WTC11 (cell line): ENCODE data around the gene PPP1R1A.

Source experiments
- CBFB ChIP-seq: sonication (generic); formaldehyde crosslinking; IDR thresholded peaks from 2 replicates; pipeline ENCODE4 v1.8.1; 2022; ENCODE audit warnings: mild to moderate bottlenecking, low read depth, missing genetic modification reagents
- CTCF ChIP-seq: fragments of 200-600 bp; IDR thresholded peaks from 2 replicates; pipeline ENCODE4 v1.8.0; 2022; ENCODE audit warnings: antibody characterized with exemption
- E2F4 ChIP-seq: sonication (generic); formaldehyde crosslinking; IDR thresholded peaks from 2 replicates; pipeline ENCODE4 v1.8.1; 2022; ENCODE audit warnings: low read depth, mild to moderate bottlenecking, moderate library complexity, missing genetic modification reagents, borderline replicate concordance
- NFYB ChIP-seq: sonication (generic); formaldehyde crosslinking; conservative IDR thresholded peaks from 2 replicates; pipeline ENCODE4 v1.8.0; 2022; ENCODE audit warnings: low read depth, missing genetic modification reagents
- SMAD3 ChIP-seq: sonication (generic); formaldehyde crosslinking; IDR thresholded peaks from 2 replicates; pipeline ENCODE4 v1.8.0; 2022; ENCODE audit warnings: missing genetic modification reagents, mild to moderate bottlenecking, borderline replicate concordance
- TCF7 ChIP-seq: sonication (generic); formaldehyde crosslinking; IDR thresholded peaks from 2 replicates; pipeline ENCODE4 v1.8.0; 2022; ENCODE audit warnings: mild to moderate bottlenecking, low read depth, missing genetic modification reagents, moderate library complexity
- USF2 ChIP-seq: sonication (generic); formaldehyde crosslinking; IDR thresholded peaks from 2 replicates; pipeline ENCODE4 v1.8.1; 2023; ENCODE audit warnings: mild to moderate bottlenecking, missing genetic modification reagents, moderate library complexity
- ZNF121 ChIP-seq: sonication (generic); formaldehyde crosslinking; IDR thresholded peaks from 2 replicates; pipeline ENCODE4 v1.8.0; 2023; ENCODE audit warnings: missing genetic modification reagents
- ZNF138 ChIP-seq: sonication (generic); formaldehyde crosslinking; conservative IDR thresholded peaks from 2 replicates; pipeline ENCODE4 v1.8.1; 2022; ENCODE audit warnings: mild to moderate bottlenecking, moderate library complexity, missing genetic modification reagents
- ZNF512 ChIP-seq: sonication (generic); formaldehyde crosslinking; IDR thresholded peaks from 2 replicates; pipeline ENCODE4 v1.8.1; 2022; ENCODE audit warnings: missing genetic modification reagents, borderline replicate concordance
- ZNF532 ChIP-seq: fragments of 250-450 bp; sonication (Bioruptor Pico); IDR thresholded peaks from 2 replicates; pipeline ENCODE4 v1.9.0; 2021; ENCODE audit warnings: mild to moderate bottlenecking, borderline replicate concordance

- TF ChIP-seq ZNF138 (CRISPR knock-in tag) (no peak), CTCF (no peak), ZNF532 (CRISPR knock-in tag) (no peak), NFYB (CRISPR knock-in tag) (no peak), ZNF121 (CRISPR knock-in tag) (no peak), TCF7 (CRISPR knock-in tag) (no peak), ZNF512 (CRISPR knock-in tag) (no peak), E2F4 (CRISPR knock-in tag) (no peak), USF2 (CRISPR knock-in tag) (no peak), CBFB (CRISPR knock-in tag) (no peak), SMAD3 (CRISPR knock-in tag) (no peak)
Observed at GRCh38 chr12:54602661-54603060, 14.2 kb upstream of the PPP1R1A start.
